ENCODE results near the gene ZNF581. TPM values are rescaled to one million over a fixed set of nuclear protein-coding genes. Genes with fewer than 3 reads are reported as not detected.

The ZNF581 gene
- total and polyA plus RNA-seq, 4 donors, result 2.1 to 7.3 (median 5.2) TPM

GRCh38 chr19:55670280-55671053 lies 27.0 kb downstream of the ZNF581 start:
- Histone ChIP-seq H3K36me3 (ENCODE audit: control insufficient read depth in 4 of 4, insufficient read depth in 3 of 4, low read depth in 1 of 4, low read length in 3 of 4) (peaks cover 18 to 55% (median 43%) of the 10 kb centered on the region in 4 donors), H3K27me3 (ENCODE audit: control insufficient read depth in 4 of 4, insufficient read depth in 4 of 4, low read length in 3 of 4) (no peaks in the 10 kb centered on the region), H3K9me3 (ENCODE audit: control insufficient read depth in 4 of 4, low read length in 3 of 4) (no peaks in the 10 kb centered on the region), H3K9ac (ENCODE audit: low read depth in 1 of 2, low read length in 2 of 2) (no peak overlapping the region), H3K4me3 (ENCODE audit: low read depth in 1 of 3, low read length in 3 of 3) (no peak overlapping the region), H3K4me1 (ENCODE audit: control insufficient read depth in 4 of 4, insufficient read depth in 4 of 4, low read length in 3 of 4) (peaks cover 0 to 24% (median 12%) of the 10 kb centered on the region in 4 donors), H3K27ac (ENCODE audit: low read depth in 1 of 2, low read length in 2 of 2) (no peak overlapping the region)
- 81% methylated on average over 23 of the region's 23 CpGs for WGBS
- DNase-seq (ENCODE audit: low spot score), result peak; percentile 60
- no peak for TF ChIP-seq JUND (IDR thresholded peaks at IDR 0.05)
- no peak for TF ChIP-seq CTCF (IDR thresholded peaks at IDR 0.05; ENCODE audit: low read depth, low read length, missing input control)
- no peak for TF ChIP-seq HNF4A (conservative IDR thresholded peaks at IDR 0.05)
- no peak for TF ChIP-seq FOXA1 (IDR thresholded peaks at IDR 0.05)
- no peak for TF ChIP-seq ATF3 (IDR thresholded peaks at IDR 0.05)
- TF ChIP-seq SP1 (IDR thresholded peaks at IDR 0.05), result no peak
- TF ChIP-seq GABPA (IDR thresholded peaks at IDR 0.05 in 1 of 2, conservative IDR thresholded peaks at IDR 0.05 in 1 of 2), result no peak
- TF ChIP-seq MAX (IDR thresholded peaks at IDR 0.05), result no peak
- TF ChIP-seq TAF1 (conservative IDR thresholded peaks at IDR 0.05), result no peak
- no peak for TF ChIP-seq REST (IDR thresholded peaks at IDR 0.05)
- no peak for TF ChIP-seq HNF4G (IDR thresholded peaks at IDR 0.05)
- no peak for TF ChIP-seq RXRA (IDR thresholded peaks at IDR 0.05)
- TF ChIP-seq ZBTB33 (IDR thresholded peaks at IDR 0.05), result no peak
- no peak for TF ChIP-seq YY1 (IDR thresholded peaks at IDR 0.05)
- no peak for TF ChIP-seq EGR1 (IDR thresholded peaks at IDR 0.05; ENCODE audit: low read depth in 2 of 2)
- TF ChIP-seq NR2F2 (IDR thresholded peaks at IDR 0.05), result no peak
- no peak for TF ChIP-seq RAD21 (IDR thresholded peaks at IDR 0.05)
- TF ChIP-seq FOXA2 (IDR thresholded peaks at IDR 0.05), result no peak

All from liver (tissue), 9 donors.